HepG2 (cell line): ENCODE measurements around the gene CHMP4B. TPM values are rescaled to one million over a fixed set of nuclear protein-coding genes. Genes with fewer than 3 reads are reported as not detected.

Source experiments
- CENPT ChIP-seq: sonication (generic); formaldehyde crosslinking; IDR thresholded peaks from 2 replicates; pipeline ENCODE4 v1.8.0; 2022; ENCODE audit warnings: low read depth, mild to moderate bottlenecking, moderate library complexity, missing genetic modification reagents
- CREB1 ChIP-seq, 2 experiments: fragments of 450-650 bp in 1 of 2; IDR thresholded peaks; 2 replicates each; pipeline ENCODE4 v1.6.1; 2016 to 2017; ENCODE audit warnings: control low read depth in 1 of 2, mild to moderate bottlenecking in 1 of 2, missing compliant biosample characterization in 1 of 2, missing genetic modification characterization in 1 of 2
- DNMT3B ChIP-seq: conservative IDR thresholded peaks from 2 replicates; pipeline ENCODE4 v1.6.1; 2016; ENCODE audit warnings: missing biosample characterization, control low read depth
- HHEX ChIP-seq: IDR thresholded peaks from 2 replicates; pipeline ENCODE4 v1.6.1; 2016; ENCODE audit warnings: control low read depth
- KLF9 ChIP-seq: IDR thresholded peaks from 2 replicates; pipeline ENCODE4 v1.6.1; 2016; ENCODE audit warnings: low read depth
- MIER2 ChIP-seq: IDR thresholded peaks from 2 replicates; pipeline ENCODE4 v1.6.1; 2016; ENCODE audit warnings: missing biosample characterization, missing genetic modification reagents
- NFRKB ChIP-seq: fragments of 450-650 bp; IDR thresholded peaks from 2 replicates; pipeline ENCODE4 v1.6.1; 2017
- SMAD3 ChIP-seq: sonication (generic); formaldehyde crosslinking; IDR thresholded peaks from 2 replicates; pipeline ENCODE4 v1.4.0; 2020; ENCODE audit warnings: missing genetic modification reagents
- SSRP1 ChIP-seq: IDR thresholded peaks from 2 replicates; pipeline ENCODE4 v1.6.1; 2016; ENCODE audit warnings: control low read depth
- TAF1 ChIP-seq: sonication (generic); formaldehyde crosslinking; IDR thresholded peaks from 2 replicates; pipeline ENCODE4 v1.4.0; 2020; ENCODE audit warnings: missing genetic modification reagents
- TBX3 ChIP-seq: fragments of 450-650 bp; IDR thresholded peaks from 2 replicates; pipeline ENCODE4 v1.6.1; 2017; ENCODE audit warnings: antibody characterized with exemption, mild to moderate bottlenecking, inconsistent platforms, borderline replicate concordance
- TEAD2 ChIP-seq: sonication (generic); formaldehyde crosslinking; IDR thresholded peaks from 2 replicates; pipeline ENCODE4 v1.9.0; 2021; ENCODE audit warnings: missing genetic modification reagents
- ZFP1 ChIP-seq: IDR thresholded peaks from 2 replicates; pipeline ENCODE4 v1.6.1; 2016
- ZNF501 ChIP-seq: sonication (generic); formaldehyde crosslinking; IDR thresholded peaks from 2 replicates; pipeline ENCODE4 v1.5.1; 2020; ENCODE audit warnings: mild to moderate bottlenecking, moderate library complexity, missing genetic modification reagents
- ZNF605 ChIP-seq: sonication (generic); formaldehyde crosslinking; IDR thresholded peaks from 2 replicates; pipeline ENCODE4 v1.8.0; 2022; ENCODE audit warnings: mild to moderate bottlenecking, missing genetic modification reagents
- polyA plus RNA-seq, 8 experiments: library from polyadenylated mRNA; depleted of rRNA in 3 of 8; stranded (reverse) in 7 of 8; unstranded in 1 of 8; fragments of >200 nt; fragmentation: Illumina TruSeq in 4 of 8; extraction: Trizol in 4 of 8; gene quantifications; 2 replicates each; pipeline versions ENCODE4 v1.2.1 to v1.2.3, GENCODE V29; 2011 to 2016; ENCODE audit warnings: low read depth in 4 of 8, missing spikeins in 1 of 8, mixed read lengths in 1 of 8; ENCODE audit not compliant: insufficient read depth in 1 of 8
- total RNA-seq, 5 experiments: library from RNA; depleted of rRNA; stranded (reverse); fragments of >200 nt; fragmentation: Illumina TruSeq; extraction: Trizol; gene quantifications; 2 replicates each; pipeline ENCODE4 v1.2.3, GENCODE V29; 2016; ENCODE audit warnings: low read depth in 1 of 5
- TF ChIP-seq, protein P1 (sequence below): sonication (generic); formaldehyde crosslinking; IDR thresholded peaks from 2 replicates; pipeline ENCODE4 v1.8.1; 2023; ENCODE audit warnings: mild to moderate bottlenecking, inconsistent platforms, moderate library complexity, missing genetic modification reagents, borderline replicate concordance
- TF ChIP-seq, protein P2 (sequence below): sonication (generic); formaldehyde crosslinking; IDR thresholded peaks from 2 replicates; pipeline ENCODE4 v1.4.0; 2020; ENCODE audit warnings: low read depth, mild to moderate bottlenecking, missing genetic modification reagents
- TF ChIP-seq, protein P3 (sequence below): sonication (generic); formaldehyde crosslinking; IDR thresholded peaks from 2 replicates; pipeline ENCODE4 v1.4.0; 2020; ENCODE audit warnings: missing genetic modification reagents
- TF ChIP-seq, protein P4 (sequence below): sonication (generic); formaldehyde crosslinking; IDR thresholded peaks from 2 replicates; pipeline ENCODE4 v1.4.0; 2020; ENCODE audit warnings: missing genetic modification reagents, borderline replicate concordance
- TF ChIP-seq, protein P5 (sequence below): sonication (generic); formaldehyde crosslinking; IDR thresholded peaks from 2 replicates; pipeline ENCODE4 v1.4.0; 2020; ENCODE audit warnings: missing genetic modification reagents, borderline replicate concordance
- TF ChIP-seq, protein P6 (sequence below): sonication (generic); formaldehyde crosslinking; IDR thresholded peaks from 2 replicates; pipeline ENCODE4 v1.5.0; 2020; ENCODE audit warnings: missing genetic modification reagents
- TF ChIP-seq, protein P7 (sequence below), 2 experiments: fragments of 450-650 bp in 1 of 2; sonication (generic) in 1 of 2; formaldehyde crosslinking; IDR thresholded peaks; 2 replicates each; pipeline versions ENCODE4 v1.5.0 to v1.8.0; 2020 to 2022; ENCODE audit warnings: mild to moderate bottlenecking in 1 of 2, missing genetic modification reagents in 1 of 2

The CHMP4B gene
- total and polyA plus RNA-seq, 2 of the 13 experiments (the other 11 are each of a cell fraction or from before 2014, with no cell fraction given) = 40.1 to 45.6 TPM

DNA sequence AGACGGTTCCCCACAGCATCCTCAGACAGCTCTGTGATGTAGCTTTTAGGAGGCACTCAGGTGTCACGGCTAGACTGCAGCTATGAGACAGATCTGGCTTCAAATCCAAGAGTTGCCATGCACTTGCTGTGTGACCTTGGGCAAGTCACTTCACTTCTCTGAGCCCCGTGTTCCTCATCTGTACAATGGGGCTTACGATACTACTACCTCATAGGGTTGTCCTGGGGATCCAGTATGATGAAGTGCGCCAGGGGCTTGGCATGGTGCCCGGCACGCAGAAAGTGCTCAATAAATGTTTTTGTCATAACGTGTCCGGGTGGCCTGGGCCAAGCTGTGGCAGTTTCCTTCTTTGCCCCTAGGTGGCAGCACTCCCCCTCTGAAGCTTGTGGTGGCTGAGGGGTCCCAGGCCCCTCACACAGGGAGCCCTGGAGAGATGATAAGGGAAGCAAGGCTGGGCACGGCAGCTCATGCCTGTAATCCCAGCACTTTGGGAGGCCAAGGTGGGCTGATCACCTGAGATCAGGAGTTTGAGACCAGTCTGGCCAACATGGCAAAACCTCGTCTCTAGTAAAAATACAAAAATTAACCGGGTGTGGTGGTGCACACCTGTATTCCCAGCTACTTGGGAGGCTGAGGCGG lies 19.1 kb upstream of the CHMP4B start (continued):
- TF ChIP-seq, protein P1, sequence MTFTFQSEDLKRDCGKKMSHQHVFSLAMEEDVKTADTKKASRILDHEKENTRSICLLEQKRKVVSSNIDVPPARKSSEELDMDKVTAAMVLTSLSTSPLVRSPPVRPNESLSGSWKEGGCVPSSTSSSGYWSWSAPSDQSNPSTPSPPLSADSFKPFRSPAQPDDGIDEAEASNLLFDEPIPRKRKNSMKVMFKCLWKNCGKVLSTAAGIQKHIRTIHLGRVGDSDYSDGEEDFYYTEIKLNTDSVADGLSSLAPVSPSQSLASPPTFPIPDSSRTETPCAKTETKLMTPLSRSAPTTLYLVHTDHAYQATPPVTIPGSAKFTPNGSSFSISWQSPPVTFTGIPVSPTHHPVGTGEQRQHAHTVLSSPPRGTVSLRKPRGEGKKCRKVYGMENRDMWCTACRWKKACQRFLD (CRISPR knock-in tag) = no peak
- TF ChIP-seq MIER2 (CRISPR knock-in tag) = no peak
- TF ChIP-seq CENPT (CRISPR knock-in tag) = 0 out of 2 replicates have a peak, but pooled peaks have one; percentile 41
- TF ChIP-seq DNMT3B = no peak
- no peak for TF ChIP-seq KLF9
- TF ChIP-seq ZFP1 = no peak
- no peak for TF ChIP-seq CREB1 (IDR thresholded peaks at IDR 0.05)
- no peak for TF ChIP-seq CREB1 (CRISPR knock-in tag; IDR thresholded peaks at IDR 0.05)
- TF ChIP-seq SMAD3 (CRISPR knock-in tag) = 0 out of 2 replicates have a peak, but pooled peaks have one; percentile 38
- TF ChIP-seq, protein P2, sequence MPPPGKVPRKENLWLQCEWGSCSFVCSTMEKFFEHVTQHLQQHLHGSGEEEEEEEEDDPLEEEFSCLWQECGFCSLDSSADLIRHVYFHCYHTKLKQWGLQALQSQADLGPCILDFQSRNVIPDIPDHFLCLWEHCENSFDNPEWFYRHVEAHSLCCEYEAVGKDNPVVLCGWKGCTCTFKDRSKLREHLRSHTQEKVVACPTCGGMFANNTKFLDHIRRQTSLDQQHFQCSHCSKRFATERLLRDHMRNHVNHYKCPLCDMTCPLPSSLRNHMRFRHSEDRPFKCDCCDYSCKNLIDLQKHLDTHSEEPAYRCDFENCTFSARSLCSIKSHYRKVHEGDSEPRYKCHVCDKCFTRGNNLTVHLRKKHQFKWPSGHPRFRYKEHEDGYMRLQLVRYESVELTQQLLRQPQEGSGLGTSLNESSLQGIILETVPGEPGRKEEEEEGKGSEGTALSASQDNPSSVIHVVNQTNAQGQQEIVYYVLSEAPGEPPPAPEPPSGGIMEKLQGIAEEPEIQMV (CRISPR knock-in tag) = no peak
- no peak for TF ChIP-seq TBX3
- TF ChIP-seq, protein P3, sequence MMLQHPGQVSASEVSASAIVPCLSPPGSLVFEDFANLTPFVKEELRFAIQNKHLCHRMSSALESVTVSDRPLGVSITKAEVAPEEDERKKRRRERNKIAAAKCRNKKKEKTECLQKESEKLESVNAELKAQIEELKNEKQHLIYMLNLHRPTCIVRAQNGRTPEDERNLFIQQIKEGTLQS (CRISPR knock-in tag) = 0 out of 2 replicates have a peak, but pooled peaks have one; percentile 27
- TF ChIP-seq, protein P4, sequence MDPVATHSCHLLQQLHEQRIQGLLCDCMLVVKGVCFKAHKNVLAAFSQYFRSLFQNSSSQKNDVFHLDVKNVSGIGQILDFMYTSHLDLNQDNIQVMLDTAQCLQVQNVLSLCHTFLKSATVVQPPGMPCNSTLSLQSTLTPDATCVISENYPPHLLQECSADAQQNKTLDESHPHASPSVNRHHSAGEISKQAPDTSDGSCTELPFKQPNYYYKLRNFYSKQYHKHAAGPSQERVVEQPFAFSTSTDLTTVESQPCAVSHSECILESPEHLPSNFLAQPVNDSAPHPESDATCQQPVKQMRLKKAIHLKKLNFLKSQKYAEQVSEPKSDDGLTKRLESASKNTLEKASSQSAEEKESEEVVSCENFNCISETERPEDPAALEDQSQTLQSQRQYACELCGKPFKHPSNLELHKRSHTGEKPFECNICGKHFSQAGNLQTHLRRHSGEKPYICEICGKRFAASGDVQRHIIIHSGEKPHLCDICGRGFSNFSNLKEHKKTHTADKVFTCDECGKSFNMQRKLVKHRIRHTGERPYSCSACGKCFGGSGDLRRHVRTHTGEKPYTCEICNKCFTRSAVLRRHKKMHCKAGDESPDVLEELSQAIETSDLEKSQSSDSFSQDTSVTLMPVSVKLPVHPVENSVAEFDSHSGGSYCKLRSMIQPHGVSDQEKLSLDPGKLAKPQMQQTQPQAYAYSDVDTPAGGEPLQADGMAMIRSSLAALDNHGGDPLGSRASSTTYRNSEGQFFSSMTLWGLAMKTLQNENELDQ (CRISPR knock-in tag) = 0 out of 2 replicates have a peak, but pooled peaks have one; percentile 42
- TF ChIP-seq, protein P5, sequence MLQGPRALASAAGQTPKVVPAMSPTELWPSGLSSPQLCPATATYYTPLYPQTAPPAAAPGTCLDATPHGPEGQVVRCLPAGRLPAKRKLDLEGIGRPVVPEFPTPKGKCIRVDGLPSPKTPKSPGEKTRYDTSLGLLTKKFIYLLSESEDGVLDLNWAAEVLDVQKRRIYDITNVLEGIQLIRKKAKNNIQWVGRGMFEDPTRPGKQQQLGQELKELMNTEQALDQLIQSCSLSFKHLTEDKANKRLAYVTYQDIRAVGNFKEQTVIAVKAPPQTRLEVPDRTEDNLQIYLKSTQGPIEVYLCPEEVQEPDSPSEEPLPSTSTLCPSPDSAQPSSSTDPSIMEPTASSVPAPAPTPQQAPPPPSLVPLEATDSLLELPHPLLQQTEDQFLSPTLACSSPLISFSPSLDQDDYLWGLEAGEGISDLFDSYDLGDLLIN (CRISPR knock-in tag) = no peak
- TF ChIP-seq NFRKB = no peak
- no peak for TF ChIP-seq TAF1 (CRISPR knock-in tag)
- peak; percentile 87; the same call in 1 of the 2 replicates for TF ChIP-seq ZNF605 (CRISPR knock-in tag)
- TF ChIP-seq TEAD2 (CRISPR knock-in tag) = no peak
- no peak for TF ChIP-seq HHEX
- TF ChIP-seq, protein P6, sequence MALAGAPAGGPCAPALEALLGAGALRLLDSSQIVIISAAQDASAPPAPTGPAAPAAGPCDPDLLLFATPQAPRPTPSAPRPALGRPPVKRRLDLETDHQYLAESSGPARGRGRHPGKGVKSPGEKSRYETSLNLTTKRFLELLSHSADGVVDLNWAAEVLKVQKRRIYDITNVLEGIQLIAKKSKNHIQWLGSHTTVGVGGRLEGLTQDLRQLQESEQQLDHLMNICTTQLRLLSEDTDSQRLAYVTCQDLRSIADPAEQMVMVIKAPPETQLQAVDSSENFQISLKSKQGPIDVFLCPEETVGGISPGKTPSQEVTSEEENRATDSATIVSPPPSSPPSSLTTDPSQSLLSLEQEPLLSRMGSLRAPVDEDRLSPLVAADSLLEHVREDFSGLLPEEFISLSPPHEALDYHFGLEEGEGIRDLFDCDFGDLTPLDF (CRISPR knock-in tag) = no peak
- TF ChIP-seq SSRP1 (CRISPR knock-in tag) = no peak
- TF ChIP-seq, protein P7, sequence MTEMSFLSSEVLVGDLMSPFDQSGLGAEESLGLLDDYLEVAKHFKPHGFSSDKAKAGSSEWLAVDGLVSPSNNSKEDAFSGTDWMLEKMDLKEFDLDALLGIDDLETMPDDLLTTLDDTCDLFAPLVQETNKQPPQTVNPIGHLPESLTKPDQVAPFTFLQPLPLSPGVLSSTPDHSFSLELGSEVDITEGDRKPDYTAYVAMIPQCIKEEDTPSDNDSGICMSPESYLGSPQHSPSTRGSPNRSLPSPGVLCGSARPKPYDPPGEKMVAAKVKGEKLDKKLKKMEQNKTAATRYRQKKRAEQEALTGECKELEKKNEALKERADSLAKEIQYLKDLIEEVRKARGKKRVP (CRISPR knock-in tag; IDR thresholded peaks at IDR 0.05) = no peak
- peak; percentile 83 for TF ChIP-seq ZNF501 (CRISPR knock-in tag)
